OCI-LY7 (cell line): ENCODE results near the gene MFSD2A.

Experiments used
- EZH2phosphoT487 ChIP-seq: fragments of 200-600 bp; sonication (generic); IDR thresholded peaks from 2 replicates; pipeline ENCODE4 v1.6.1; 2018; ENCODE audit warnings: low read depth, borderline replicate concordance, mild to moderate bottlenecking, mixed run types, antibody characterized with exemption, low read length, moderate library complexity, mixed read lengths
- TF ChIP-seq, protein P1 (sequence below): fragments of 200-600 bp; sonication (generic); conservative IDR thresholded peaks from 2 replicates; pipeline ENCODE4 v1.5.1; 2014; ENCODE audit warnings: mild to moderate bottlenecking, antibody characterized with exemption, low read length, moderate library complexity, mixed read lengths

- TF ChIP-seq, protein P1, sequence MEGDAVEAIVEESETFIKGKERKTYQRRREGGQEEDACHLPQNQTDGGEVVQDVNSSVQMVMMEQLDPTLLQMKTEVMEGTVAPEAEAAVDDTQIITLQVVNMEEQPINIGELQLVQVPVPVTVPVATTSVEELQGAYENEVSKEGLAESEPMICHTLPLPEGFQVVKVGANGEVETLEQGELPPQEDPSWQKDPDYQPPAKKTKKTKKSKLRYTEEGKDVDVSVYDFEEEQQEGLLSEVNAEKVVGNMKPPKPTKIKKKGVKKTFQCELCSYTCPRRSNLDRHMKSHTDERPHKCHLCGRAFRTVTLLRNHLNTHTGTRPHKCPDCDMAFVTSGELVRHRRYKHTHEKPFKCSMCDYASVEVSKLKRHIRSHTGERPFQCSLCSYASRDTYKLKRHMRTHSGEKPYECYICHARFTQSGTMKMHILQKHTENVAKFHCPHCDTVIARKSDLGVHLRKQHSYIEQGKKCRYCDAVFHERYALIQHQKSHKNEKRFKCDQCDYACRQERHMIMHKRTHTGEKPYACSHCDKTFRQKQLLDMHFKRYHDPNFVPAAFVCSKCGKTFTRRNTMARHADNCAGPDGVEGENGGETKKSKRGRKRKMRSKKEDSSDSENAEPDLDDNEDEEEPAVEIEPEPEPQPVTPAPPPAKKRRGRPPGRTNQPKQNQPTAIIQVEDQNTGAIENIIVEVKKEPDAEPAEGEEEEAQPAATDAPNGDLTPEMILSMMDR: no peak
- no peak for TF ChIP-seq EZH2phosphoT487
Observed at GRCh38 chr1:39917825-39918224, 37.1 kb upstream of the MFSD2A start.
